Upper lobe of left lung (tissue), 6 donors: ENCODE measurements around the gene GSTA2. TPM values are rescaled to one million over a fixed set of nuclear protein-coding genes. Genes with fewer than 3 reads are reported as not detected.

Experiments
- ATAC-seq, 2 donors: fragments of 200-7000 bp; cut with Tn5 transposase; one replicate each; pipeline ENCODE4 v1.9.1; 2022; ENCODE audit warnings: mild to moderate bottlenecking in 2 of 2, moderate library complexity in 2 of 2; ENCODE audit not compliant: low FRiP score in 2 of 2
- DNase-seq, 2 donors: peaks; one replicate each; pipeline ENCODE4 v3.0.0-alpha.2; 2019 to 2020
- H3K27ac ChIP-seq, 4 donors: fragments of 200-600 bp; sonication (generic); one replicate each; pipeline ENCODE4 v1.5.1; 2016 to 2019
- H3K27me3 ChIP-seq, 4 donors: fragments of 200-600 bp; sonication (generic); one replicate each; pipeline ENCODE4 v1.5.1; 2017 to 2019
- H3K36me3 ChIP-seq, 4 donors: fragments of 200-600 bp; sonication (generic); one replicate each; pipeline ENCODE4 v1.5.1; 2016 to 2019
- H3K4me1 ChIP-seq, 4 donors: fragments of 200-600 bp; sonication (generic); one replicate each; pipeline ENCODE4 v1.5.1; 2018 to 2019
- H3K4me3 ChIP-seq, 4 donors: fragments of 200-600 bp; sonication (generic); one replicate each; pipeline ENCODE4 v1.5.1; 2017 to 2019; ENCODE audit warnings: mild to moderate bottlenecking in 2 of 4, moderate library complexity in 1 of 4
- H3K9me3 ChIP-seq, 4 donors: fragments of 200-600 bp; sonication (generic); one replicate each; pipeline ENCODE4 v1.5.1; 2018 to 2019
- EP300 ChIP-seq, 4 donors: sonication (generic); formaldehyde crosslinking; IDR thresholded peaks; one replicate each; pipeline ENCODE4 v1.5.1; 2017; ENCODE audit warnings: antibody characterized with exemption in 4 of 4, control low read depth in 2 of 4
- POLR2A ChIP-seq, 4 donors: fragments of 450-650 bp; IDR thresholded peaks; one replicate each; pipeline ENCODE4 v1.5.1; 2016 to 2017; ENCODE audit warnings: antibody characterized with exemption in 4 of 4, mild to moderate bottlenecking in 2 of 4
- POLR2AphosphoS5 ChIP-seq, 2 donors: sonication (generic); formaldehyde crosslinking; IDR thresholded peaks; one replicate each; pipeline ENCODE4 v1.5.1; 2017; ENCODE audit warnings: antibody characterized with exemption in 2 of 2
- WGBS, 2 donors: methylation state at CpG; one replicate each; pipeline ENCODE4 v1.1.5; 2017 to 2018; 5-methylcytosine and 5-hydroxymethylcytosine counted together
- total RNA-seq, 6 donors: library from RNA; depleted of rRNA in 4 of 6; stranded (reverse); fragments of >200 nt in 4 of 6; gene quantifications; one replicate each; pipeline versions ENCODE4 v1.1.0 to v1.2.1, GENCODE V29; 2016 to 2021
- TF ChIP-seq, protein P1 (sequence below), 6 experiments: fragments of 450-650 bp in 4 of 6; fragments of 200-600 bp in 2 of 6; sonication (generic) in 2 of 6; IDR thresholded peaks; one replicate each; pipeline ENCODE4 v1.5.1; 2016 to 2019; ENCODE audit warnings: antibody characterized with exemption in 6 of 6
- donor health status: DM: no; HTN: no; CAD: no; lungs with moderate emphysema.
- donor health status: DM: no; HTN: yes; CAD: no; lungs with severe emphysema.

GSTA2 gene
- total RNA-seq, 6 donors from 2014 or later, result 0.40 to 35.8 (median 1.6) TPM; not detected in 2

DNA sequence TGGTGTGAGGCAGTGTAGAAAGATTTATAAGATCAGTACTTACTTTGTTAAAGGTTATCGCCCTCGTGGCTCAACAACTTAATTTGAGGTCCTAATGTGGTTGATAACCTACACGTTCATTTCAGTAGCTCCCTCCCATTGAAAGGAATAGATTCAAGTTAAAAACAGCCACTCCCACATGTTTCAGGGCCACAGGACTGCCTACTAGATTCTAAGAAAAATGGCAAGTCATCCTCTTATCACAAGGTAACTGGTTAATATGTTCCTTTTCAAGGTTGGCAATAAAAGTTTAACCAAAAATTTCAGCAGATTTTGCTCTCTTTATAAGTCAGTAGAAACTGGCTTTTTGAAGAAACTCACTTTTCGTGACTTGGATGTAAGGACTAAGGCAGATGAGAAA lies 17.1 kb downstream of the GSTA2 start:
- WGBS, 2 donors, result 60 to 68% methylated on average over 4 of the region's 4 CpGs
- Histone ChIP-seq H3K27me3 (no peaks in the 10 kb centered on the region), H3K27ac (no peak overlapping the region), H3K9me3 (no peaks in the 10 kb centered on the region), H3K36me3 (no peaks in the 10 kb centered on the region), H3K4me1 (no peaks in the 10 kb centered on the region), H3K4me3 (no peak overlapping the region)
- no peak for DNase-seq
- TF ChIP-seq POLR2AphosphoS5 (IDR thresholded peaks at IDR 0.05) (no peak), POLR2A (IDR thresholded peaks at IDR 0.05) (no peak), EP300 (IDR thresholded peaks at IDR 0.05) (no peak)
- TF ChIP-seq, protein P1, sequence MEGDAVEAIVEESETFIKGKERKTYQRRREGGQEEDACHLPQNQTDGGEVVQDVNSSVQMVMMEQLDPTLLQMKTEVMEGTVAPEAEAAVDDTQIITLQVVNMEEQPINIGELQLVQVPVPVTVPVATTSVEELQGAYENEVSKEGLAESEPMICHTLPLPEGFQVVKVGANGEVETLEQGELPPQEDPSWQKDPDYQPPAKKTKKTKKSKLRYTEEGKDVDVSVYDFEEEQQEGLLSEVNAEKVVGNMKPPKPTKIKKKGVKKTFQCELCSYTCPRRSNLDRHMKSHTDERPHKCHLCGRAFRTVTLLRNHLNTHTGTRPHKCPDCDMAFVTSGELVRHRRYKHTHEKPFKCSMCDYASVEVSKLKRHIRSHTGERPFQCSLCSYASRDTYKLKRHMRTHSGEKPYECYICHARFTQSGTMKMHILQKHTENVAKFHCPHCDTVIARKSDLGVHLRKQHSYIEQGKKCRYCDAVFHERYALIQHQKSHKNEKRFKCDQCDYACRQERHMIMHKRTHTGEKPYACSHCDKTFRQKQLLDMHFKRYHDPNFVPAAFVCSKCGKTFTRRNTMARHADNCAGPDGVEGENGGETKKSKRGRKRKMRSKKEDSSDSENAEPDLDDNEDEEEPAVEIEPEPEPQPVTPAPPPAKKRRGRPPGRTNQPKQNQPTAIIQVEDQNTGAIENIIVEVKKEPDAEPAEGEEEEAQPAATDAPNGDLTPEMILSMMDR (IDR thresholded peaks at IDR 0.05), result no peak
- no peak for ATAC-seq

DNA sequence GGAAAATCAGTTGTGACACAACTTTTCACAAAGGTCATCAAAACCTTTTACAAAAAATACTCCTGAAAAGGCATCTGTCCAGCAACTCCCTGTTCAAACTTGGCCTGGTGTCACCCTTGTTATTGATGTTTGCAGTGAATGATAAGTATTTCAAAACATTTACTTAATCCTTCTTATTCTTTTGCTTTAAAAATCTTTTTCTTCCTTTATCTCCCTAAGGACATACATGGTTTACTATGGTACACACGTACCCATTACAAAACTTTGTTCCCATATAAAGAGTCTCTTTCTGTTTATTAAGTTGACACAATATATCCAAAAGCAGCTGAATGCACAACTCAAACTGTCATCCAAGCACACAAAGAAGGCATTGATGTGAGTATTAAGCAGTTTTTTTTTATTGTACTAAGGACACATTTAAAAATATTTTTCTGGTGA lies 17.5 kb downstream of the GSTA2 start:
- Histone ChIP-seq H3K36me3 (no peaks in the 10 kb centered on the region), H3K27ac (no peak overlapping the region), H3K27me3 (no peaks in the 10 kb centered on the region), H3K4me1 (no peaks in the 10 kb centered on the region), H3K9me3 (no peaks in the 10 kb centered on the region), H3K4me3 (no peak overlapping the region)
- ATAC-seq (no peak), DNase-seq (no peak)
- TF ChIP-seq POLR2AphosphoS5 (IDR thresholded peaks at IDR 0.05) (no peak), EP300 (IDR thresholded peaks at IDR 0.05) (no peak)
- TF ChIP-seq, protein P1 (IDR thresholded peaks at IDR 0.05), result no peak
- WGBS, 2 donors, result 55 to 60% methylated on average over 1 of the region's 1 CpG

DNA sequence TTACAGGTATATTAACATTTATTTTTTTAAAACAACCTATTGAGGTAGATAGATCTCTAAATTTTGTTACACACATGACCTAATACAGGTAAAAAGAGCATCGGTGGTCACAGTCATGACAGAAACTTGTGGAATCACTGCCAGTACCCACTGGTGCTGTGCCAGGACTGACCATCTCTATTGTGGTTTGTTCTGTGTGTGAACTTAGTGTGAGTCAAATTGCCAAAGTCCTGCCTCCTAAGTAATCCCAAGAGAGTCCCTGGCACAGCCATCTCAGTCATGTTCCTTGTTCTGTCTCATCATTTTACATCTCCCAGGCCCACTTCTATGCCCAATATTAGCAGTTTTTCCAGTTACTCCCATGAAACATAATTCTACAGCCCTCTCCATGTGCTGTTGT lies 21.4 kb downstream of the GSTA2 start:
- H3K36me3 ChIP-seq, result no peaks in the 10 kb centered on the region
- no peaks in the 10 kb centered on the region for H3K9me3 ChIP-seq
- H3K27ac ChIP-seq, result no peak overlapping the region
- DNase-seq (no peak), ATAC-seq (no peak)
- H3K27me3 ChIP-seq, result no peaks in the 10 kb centered on the region
- WGBS, 2 donors, result 75 to 100% methylated on average over 1 of the region's 1 CpG
- TF ChIP-seq, protein P1 (IDR thresholded peaks at IDR 0.05), result no peak
- TF ChIP-seq POLR2AphosphoS5 (IDR thresholded peaks at IDR 0.05) (no peak), EP300 (IDR thresholded peaks at IDR 0.05) (no peak), POLR2A (IDR thresholded peaks at IDR 0.05) (no peak)
- H3K4me1 ChIP-seq, result no peaks in the 10 kb centered on the region
- H3K4me3 ChIP-seq, result no peak overlapping the region

DNA sequence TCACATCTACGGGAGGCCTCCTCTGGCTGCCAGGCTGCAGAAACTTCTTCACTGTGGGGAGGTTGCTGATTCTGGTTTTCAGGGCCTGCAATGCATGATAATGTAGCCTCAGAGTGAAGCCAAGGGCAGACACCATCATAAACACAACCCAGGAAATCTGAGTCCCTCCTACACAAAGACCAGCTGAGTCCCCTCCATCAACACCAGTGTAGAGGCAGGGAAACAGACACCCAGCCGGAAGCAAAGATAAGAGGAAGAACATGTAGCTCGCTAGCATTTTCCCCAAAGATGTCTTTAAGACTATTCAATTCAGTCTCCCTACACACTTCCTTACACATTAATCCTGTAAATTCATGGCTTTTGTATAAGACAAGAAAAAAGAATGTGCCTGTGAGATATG lies 23.6 kb downstream of the GSTA2 start:
- Histone ChIP-seq H3K4me1 (no peaks in the 10 kb centered on the region), H3K4me3 (no peak overlapping the region), H3K27me3 (no peaks in the 10 kb centered on the region), H3K36me3 (no peaks in the 10 kb centered on the region), H3K27ac (no peak overlapping the region), H3K9me3 (no peaks in the 10 kb centered on the region)
- WGBS, 2 donors, result 65 to 68% methylated on average over 3 of the region's 3 CpGs
- no peak for ATAC-seq
- TF ChIP-seq EP300 (IDR thresholded peaks at IDR 0.05) (no peak), POLR2AphosphoS5 (IDR thresholded peaks at IDR 0.05) (no peak), POLR2A (IDR thresholded peaks at IDR 0.05) (no peak)
- TF ChIP-seq, protein P1 (IDR thresholded peaks at IDR 0.05), result no peak
- no peak for DNase-seq

DNA sequence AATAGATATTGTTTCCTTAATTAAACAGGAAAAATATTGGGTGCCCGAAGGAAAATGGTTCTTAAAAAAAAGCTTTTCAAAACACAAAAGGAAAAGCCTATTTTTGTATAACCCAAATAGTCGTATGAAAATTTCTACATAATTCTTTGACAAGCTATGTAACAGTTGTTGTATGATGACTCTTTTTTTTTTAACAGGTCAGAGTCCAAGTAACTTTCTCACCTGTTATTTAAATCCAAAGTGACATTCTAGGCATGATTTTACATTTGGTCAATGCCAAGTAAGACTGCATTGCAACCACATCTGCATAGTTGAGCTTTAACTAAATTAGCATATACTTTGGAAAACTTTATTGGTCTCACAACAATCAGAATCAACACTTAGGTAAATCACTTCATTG lies 24.1 kb downstream of the GSTA2 start:
- no peak for DNase-seq
- Histone ChIP-seq H3K4me1 (no peaks in the 10 kb centered on the region), H3K27ac (no peak overlapping the region), H3K36me3 (no peaks in the 10 kb centered on the region), H3K27me3 (no peaks in the 10 kb centered on the region), H3K4me3 (no peak overlapping the region), H3K9me3 (no peaks in the 10 kb centered on the region)
- ATAC-seq, result no peak
- WGBS, 2 donors, result 35 to 43% methylated on average over 2 of the region's 2 CpGs
- TF ChIP-seq EP300 (IDR thresholded peaks at IDR 0.05), result no peak
- TF ChIP-seq, protein P1 (IDR thresholded peaks at IDR 0.05), result no peak
- no peak for TF ChIP-seq POLR2AphosphoS5 (IDR thresholded peaks at IDR 0.05)
- TF ChIP-seq POLR2A (IDR thresholded peaks at IDR 0.05), result no peak
